A549 (cell line): ENCODE data around the gene RSAD1. TPM values are rescaled to one million over a fixed set of nuclear protein-coding genes. Genes with fewer than 3 reads are reported as not detected.

Experiments used
- ATAC-seq, 2 experiments: fragments of 200-7000 bp in 1 of 2; fragments of >200 bp in 1 of 2; cut with Nextera tagmentation in 1 of 2; cut with Tn5 transposase in 1 of 2; 3 replicates each; pipeline versions ENCODE4 v1.8.0 to v1.9.1; 2018 to 2020; ENCODE audit warnings: mild to moderate bottlenecking in 1 of 2, moderate library complexity in 1 of 2
- CTCF ChIA-PET: fragments of 300-600 bp; sonication (Branson Sonifier 250); formaldehyde crosslinking; extraction: SDS; loops from one replicate; lab custom pipeline; 2021; ENCODE audit warnings: antibody characterized with exemption, inconsistent platforms; lab: Yijun Ruan, JAX
- POLR2A ChIA-PET: fragments of 350-600 bp; formaldehyde crosslinking; extraction: SDS; loops from one replicate; lab custom pipeline; 2021; ENCODE audit warnings: antibody characterized with exemption, inconsistent platforms; lab: Yijun Ruan, JAX
- DNase-seq, 2 experiments: peaks; one replicate each; pipeline versions ENCODE4 v3.0.0 to v3.0.0-alpha.2; 2011 to 2016; ENCODE audit warnings: low read depth in 1 of 2, low spot score in 1 of 2
- FAIRE-seq: peaks from 2 replicates; lab custom pipeline; 2011; peaks lifted over from hg19 to GRCh38; lab: Jason Lieb, UNC
- H3K27ac ChIP-seq, 2 experiments: fragments of >200 bp; sonication (Bioruptor Twin); formaldehyde crosslinking; 3 replicates each; pipeline ENCODE4 v1.5.1; 2016 to 2017
- H3K4me1 ChIP-seq: fragments of >200 bp; sonication (Bioruptor Twin); formaldehyde crosslinking; 3 replicates; pipeline ENCODE4 v1.6.1; 2016
- H3K4me2 ChIP-seq: fragments of >200 bp; sonication (Bioruptor Twin); formaldehyde crosslinking; 3 replicates; pipeline ENCODE4 v1.6.1; 2016
- H3K4me3 ChIP-seq: fragments of >200 bp; sonication (Bioruptor Twin); formaldehyde crosslinking; 3 replicates; pipeline ENCODE4 v1.5.1; 2016
- H3K9me3 ChIP-seq: fragments of >200 bp; sonication (Bioruptor Twin); formaldehyde crosslinking; 3 replicates; pipeline ENCODE4 v1.6.1; 2016
- BHLHE40 ChIP-seq: IDR thresholded peaks from 2 replicates; pipeline ENCODE4 v1.6.1; 2012; ENCODE audit warnings: low read depth, low read length, inconsistent platforms
- CEBPB ChIP-seq, 2 experiments: fragments of >200 bp in 1 of 2; sonication (Bioruptor Twin) in 1 of 2; formaldehyde crosslinking in 1 of 2; IDR thresholded peaks; 2 replicates each; pipeline ENCODE4 v1.6.1; 2012 to 2016
- CHD2 ChIP-seq: fragments of 150-350 bp; IDR thresholded peaks from 2 replicates; pipeline ENCODE4 v1.6.1; 2014; ENCODE audit warnings: low read length; ENCODE audit not compliant: partially characterized antibody
- ELK1 ChIP-seq: fragments of 150-350 bp; IDR thresholded peaks from 2 replicates; pipeline ENCODE4 v1.6.1; 2014; ENCODE audit warnings: low read depth, mild to moderate bottlenecking, low read length
- ESRRA ChIP-seq: fragments of 150-350 bp; IDR thresholded peaks from 2 replicates; pipeline ENCODE4 v1.6.1; 2014; ENCODE audit warnings: mild to moderate bottlenecking, low read length, borderline replicate concordance
- FOSB ChIP-seq: fragments of 250-450 bp; sonication (Bioruptor Pico); IDR thresholded peaks from 2 replicates; pipeline ENCODE4 v1.5.0; 2020; ENCODE audit warnings: mild to moderate bottlenecking, moderate library complexity
- FOSL2 ChIP-seq, 2 experiments: fragments of 450-650 bp in 1 of 2; fragments of >200 bp in 1 of 2; sonication (Bioruptor Twin) in 1 of 2; formaldehyde crosslinking; IDR thresholded peaks; 2 replicates each; pipeline versions ENCODE4 v1.5.0 to v1.6.1; 2016 to 2020; ENCODE audit warnings: mild to moderate bottlenecking in 1 of 2, moderate library complexity in 1 of 2
- HEYL ChIP-seq: fragments of 250-450 bp; sonication (Bioruptor Pico); IDR thresholded peaks from 2 replicates; pipeline ENCODE4 v1.8.0; 2021; ENCODE audit warnings: mild to moderate bottlenecking, moderate library complexity
- HOXB13 ChIP-seq: fragments of 250-450 bp; sonication (Bioruptor Pico); IDR thresholded peaks from 2 replicates; pipeline ENCODE4 v1.5.0; 2020; ENCODE audit warnings: low read depth, mild to moderate bottlenecking, moderate library complexity
- JUN ChIP-seq, 2 experiments: fragments of >200 bp; sonication (Bioruptor Twin); formaldehyde crosslinking; IDR thresholded peaks; 2 replicates in 1 of 2; 3 replicates in 1 of 2; pipeline ENCODE4 v1.6.1; 2016 to 2017
- MAFK ChIP-seq: fragments of 450-650 bp; IDR thresholded peaks from 2 replicates; pipeline ENCODE4 v1.6.1; 2014; ENCODE audit not compliant: partially characterized antibody
- MAZ ChIP-seq: fragments of 150-350 bp; IDR thresholded peaks from 2 replicates; pipeline ENCODE4 v1.6.1; 2014; ENCODE audit warnings: antibody characterized with exemption, low read depth, low read length, borderline replicate concordance
- MYC ChIP-seq: IDR thresholded peaks from 2 replicates; pipeline ENCODE4 v1.6.1; 2012; ENCODE audit warnings: mild to moderate bottlenecking, inconsistent platforms, low read length, improper control_type of control experiment, borderline replicate concordance
- NFE2L2 ChIP-seq: fragments of 150-350 bp; conservative IDR thresholded peaks from 2 replicates; pipeline ENCODE4 v1.6.1; 2014; ENCODE audit warnings: low read length
- NPAS2 ChIP-seq: fragments of 250-450 bp; sonication (Bioruptor Pico); IDR thresholded peaks from 2 replicates; pipeline ENCODE4 v1.8.0; 2022; ENCODE audit warnings: mild to moderate bottlenecking, moderate library complexity, borderline replicate concordance
- NR3C1 ChIP-seq: fragments of >200 bp; sonication (Bioruptor Twin); formaldehyde crosslinking; IDR thresholded peaks from 3 replicates; pipeline ENCODE4 v1.6.1; 2017
- PHF8 ChIP-seq: fragments of 200-600 bp; sonication (generic); IDR thresholded peaks from 2 replicates; pipeline ENCODE4 v1.6.1; 2016; ENCODE audit warnings: low read depth, mild to moderate bottlenecking, antibody characterized with exemption, moderate library complexity, borderline replicate concordance
- POLR2AphosphoS2 ChIP-seq: conservative IDR thresholded peaks from 2 replicates; pipeline ENCODE4 v1.6.1; 2012; ENCODE audit warnings: low read length, improper control_type of control experiment, inconsistent platforms
- RAD21 ChIP-seq, 2 experiments: fragments of >200 bp in 1 of 2; sonication (Bioruptor Twin) in 1 of 2; formaldehyde crosslinking in 1 of 2; IDR thresholded peaks in 1 of 2; conservative IDR thresholded peaks in 1 of 2; 2 replicates in 1 of 2; 3 replicates in 1 of 2; pipeline ENCODE4 v1.6.1; 2012 to 2018; ENCODE audit warnings: inconsistent platforms in 1 of 2
- RCOR1 ChIP-seq: fragments of 150-350 bp; IDR thresholded peaks from 2 replicates; pipeline ENCODE4 v1.6.1; 2014; ENCODE audit warnings: antibody characterized with exemption, low read length, low read depth
- RFX5 ChIP-seq: fragments of 450-650 bp; IDR thresholded peaks from 2 replicates; pipeline ENCODE4 v1.7.1; 2014; ENCODE audit warnings: antibody characterized with exemption, mild to moderate bottlenecking, moderate library complexity
- SMC3 ChIP-seq: fragments of >200 bp; sonication (Bioruptor Twin); formaldehyde crosslinking; IDR thresholded peaks from 3 replicates; pipeline ENCODE4 v1.6.1; 2018; ENCODE audit warnings: inconsistent platforms
- ZFP36 ChIP-seq: fragments of 450-650 bp; IDR thresholded peaks from 2 replicates; pipeline ENCODE4 v1.6.1; 2014; ENCODE audit warnings: borderline replicate concordance; ENCODE audit not compliant: partially characterized antibody
- WGBS: methylation state at CpG from one replicate; pipeline ENCODE4 v1.1.6; 2017; ENCODE audit errors: missing lambda C conversion rate; 5-methylcytosine and 5-hydroxymethylcytosine counted together
- polyA plus RNA-seq, 4 experiments: library from polyadenylated mRNA; depleted of rRNA in 3 of 4; stranded (reverse); fragments of >200 nt; fragmentation: RNase III in 1 of 4; extraction: RNeasy Plus Mini Kit Qiagen cat#74134 plus additional on column Dnase treatment in 1 of 4; gene quantifications; 2 replicates in 3 of 4; 3 replicates in 1 of 4; pipeline ENCODE4 v1.2.3, GENCODE V29; 2011 to 2017
- TF ChIP-seq, protein P1 (sequence below): fragments of >200 bp; sonication (Bioruptor Twin); formaldehyde crosslinking; IDR thresholded peaks from 3 replicates; pipeline ENCODE4 v1.5.1; 2016
- TF ChIP-seq, protein P2 (sequence below): IDR thresholded peaks from 2 replicates; pipeline ENCODE4 v1.6.1; 2012
- TF ChIP-seq, protein P3 (sequence below): fragments of 450-650 bp; IDR thresholded peaks from 2 replicates; pipeline ENCODE4 v1.6.1; 2014; ENCODE audit warnings: antibody characterized with exemption

The RSAD1 gene
- polyA plus RNA-seq, 2 of the 4 experiments (the other 2 are of a cell fraction), result 38.2 to 42.0 TPM

DNA sequence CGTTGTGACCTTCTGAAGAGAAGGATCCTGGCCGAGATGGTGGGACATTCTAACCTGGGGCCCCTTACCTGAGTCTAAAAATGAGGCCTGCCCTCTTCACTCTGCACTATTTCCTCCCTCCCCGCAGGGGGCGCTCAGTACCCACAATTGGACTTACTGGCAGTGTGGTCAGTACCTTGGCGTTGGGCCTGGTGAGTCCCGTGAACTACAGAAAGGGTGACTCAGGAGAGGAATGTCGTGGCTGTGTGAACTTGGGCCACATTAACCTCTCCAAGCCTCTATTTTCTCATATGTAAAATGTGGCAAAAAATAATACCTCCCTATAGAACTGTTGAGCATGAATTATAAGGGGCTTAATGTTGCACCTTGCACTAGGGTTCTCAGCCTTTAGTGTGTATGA lies 3.9 kb downstream of the RSAD1 start:
- H3K9me3 ChIP-seq, result no peaks in the 10 kb centered on the region
- FAIRE-seq (peak; percentile 94), ATAC-seq (peak; percentile 51 to 68), DNase-seq (peak; percentile 94 to 96)
- H3K4me1 ChIP-seq, result peaks cover 31% of the 10 kb centered on the region
- peak overlapping the region; percentile 63 for H3K4me2 ChIP-seq
- TF ChIP-seq NFE2L2 (no peak), POLR2AphosphoS2 (no peak), RAD21 (conservative IDR thresholded peaks at IDR 0.05 in 1 of 2, IDR thresholded peaks at IDR 0.05 in 1 of 2) (peak; percentile 97 to 98), ELK1 (no peak), RCOR1 (no peak; the same call in 1 of the 2 replicates), HOXB13 (no peak), MAZ (no peak), PHF8 (no peak), ESRRA (0 out of 2 replicates have a peak, but pooled peaks have one; percentile 38), RFX5 (no peak), NR3C1 (no peak), JUN (IDR thresholded peaks at IDR 0.05) (peak in 1 of 2 experiments; percentile 35; a peak in 1 of 5 replicates), SMC3 (peak; percentile 87), HEYL (CRISPR knock-in tag) (no peak), BHLHE40 (peak; percentile 82), MYC (peak; percentile 42; the same call in 1 of the 2 replicates), NPAS2 (CRISPR knock-in tag) (no peak), FOSL2 (IDR thresholded peaks at IDR 0.05) (no peak), FOSL2 (CRISPR knock-in tag; IDR thresholded peaks at IDR 0.05) (peak; percentile 86)
- TF ChIP-seq, protein P1, sequence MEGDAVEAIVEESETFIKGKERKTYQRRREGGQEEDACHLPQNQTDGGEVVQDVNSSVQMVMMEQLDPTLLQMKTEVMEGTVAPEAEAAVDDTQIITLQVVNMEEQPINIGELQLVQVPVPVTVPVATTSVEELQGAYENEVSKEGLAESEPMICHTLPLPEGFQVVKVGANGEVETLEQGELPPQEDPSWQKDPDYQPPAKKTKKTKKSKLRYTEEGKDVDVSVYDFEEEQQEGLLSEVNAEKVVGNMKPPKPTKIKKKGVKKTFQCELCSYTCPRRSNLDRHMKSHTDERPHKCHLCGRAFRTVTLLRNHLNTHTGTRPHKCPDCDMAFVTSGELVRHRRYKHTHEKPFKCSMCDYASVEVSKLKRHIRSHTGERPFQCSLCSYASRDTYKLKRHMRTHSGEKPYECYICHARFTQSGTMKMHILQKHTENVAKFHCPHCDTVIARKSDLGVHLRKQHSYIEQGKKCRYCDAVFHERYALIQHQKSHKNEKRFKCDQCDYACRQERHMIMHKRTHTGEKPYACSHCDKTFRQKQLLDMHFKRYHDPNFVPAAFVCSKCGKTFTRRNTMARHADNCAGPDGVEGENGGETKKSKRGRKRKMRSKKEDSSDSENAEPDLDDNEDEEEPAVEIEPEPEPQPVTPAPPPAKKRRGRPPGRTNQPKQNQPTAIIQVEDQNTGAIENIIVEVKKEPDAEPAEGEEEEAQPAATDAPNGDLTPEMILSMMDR, result peak; percentile 96
- TF ChIP-seq, protein P2, sequence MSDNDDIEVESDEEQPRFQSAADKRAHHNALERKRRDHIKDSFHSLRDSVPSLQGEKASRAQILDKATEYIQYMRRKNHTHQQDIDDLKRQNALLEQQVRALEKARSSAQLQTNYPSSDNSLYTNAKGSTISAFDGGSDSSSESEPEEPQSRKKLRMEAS, result peak; percentile 78
- ChIA-PET CTCF (interaction anchor here (0.5 to 5.0 kb wide), 53 partner anchors 10 to 666 kb away, joined by 3 to 119 read pairs (median 5); partner anchors contain the start of genes ACSF2, EPN3 and SPATA20), POLR2A (interaction anchor here (0.8 kb wide), 1 partner anchor 156 kb away, joined by 3 read pairs; no protein-coding TSS in a partner anchor)
- under 1% methylated on average over 7 of the region's 7 CpGs for WGBS
- no peak overlapping the region for H3K4me3 ChIP-seq
- H3K27ac ChIP-seq, result peak overlapping the region; percentile 65 to 85

DNA sequence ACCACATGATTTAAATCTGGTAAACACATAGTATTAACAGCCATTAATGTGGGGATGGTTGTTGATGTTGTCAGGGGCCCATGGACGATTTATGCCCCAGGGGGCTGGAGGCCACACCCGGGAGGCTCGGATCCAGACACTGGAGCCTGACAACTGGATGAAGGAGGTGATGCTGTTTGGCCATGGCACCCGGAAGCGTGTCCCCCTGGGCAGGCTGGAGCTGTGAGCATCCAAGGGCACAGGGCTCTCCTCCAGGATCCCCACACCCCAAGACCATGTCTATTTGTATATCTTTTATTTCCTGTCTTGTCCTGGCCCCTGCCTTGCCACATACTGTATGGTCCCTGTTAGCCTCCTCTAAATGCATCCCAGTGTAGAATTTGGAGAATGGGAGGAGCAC lies 4.6 kb downstream of the RSAD1 start:
- no peak for FAIRE-seq
- no peak for TF ChIP-seq CHD2
- no peak for TF ChIP-seq FOSL2 (IDR thresholded peaks at IDR 0.05)
- TF ChIP-seq FOSL2 (CRISPR knock-in tag; IDR thresholded peaks at IDR 0.05), result no peak
- TF ChIP-seq RAD21 (conservative IDR thresholded peaks at IDR 0.05 in 1 of 2, IDR thresholded peaks at IDR 0.05 in 1 of 2), result no peak
- TF ChIP-seq, protein P3, sequence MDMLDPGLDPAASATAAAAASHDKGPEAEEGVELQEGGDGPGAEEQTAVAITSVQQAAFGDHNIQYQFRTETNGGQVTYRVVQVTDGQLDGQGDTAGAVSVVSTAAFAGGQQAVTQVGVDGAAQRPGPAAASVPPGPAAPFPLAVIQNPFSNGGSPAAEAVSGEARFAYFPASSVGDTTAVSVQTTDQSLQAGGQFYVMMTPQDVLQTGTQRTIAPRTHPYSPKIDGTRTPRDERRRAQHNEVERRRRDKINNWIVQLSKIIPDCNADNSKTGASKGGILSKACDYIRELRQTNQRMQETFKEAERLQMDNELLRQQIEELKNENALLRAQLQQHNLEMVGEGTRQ, result no peak
- no peak for TF ChIP-seq HOXB13
- TF ChIP-seq, protein P1, result no peak
- no peak for TF ChIP-seq ZFP36
- no peak for TF ChIP-seq MAFK
- TF ChIP-seq FOSB (CRISPR knock-in tag), result no peak
- TF ChIP-seq MAZ, result no peak
- TF ChIP-seq CEBPB (IDR thresholded peaks at IDR 0.05), result no peak
- WGBS, result 72% methylated on average over 5 of the region's 5 CpGs
- peaks cover 32% of the 10 kb centered on the region for H3K4me1 ChIP-seq
- no peak for ATAC-seq
- DNase-seq, result no peak
- POLR2A ChIA-PET, result interaction anchor here (0.6 to 1.7 kb wide), 2 partner anchors 48 to 59 kb away, joined by 4 to 5 read pairs; no protein-coding TSS in a partner anchor
- H3K4me3 ChIP-seq, result no peak overlapping the region
- no peaks in the 10 kb centered on the region for H3K9me3 ChIP-seq
- CTCF ChIA-PET, result interaction anchor here (0.5 to 5.0 kb wide), 41 partner anchors 10 to 1046 kb away, joined by 3 to 119 read pairs (median 6); partner anchors contain the start of genes ACSF2 and EPN3
- H3K27ac ChIP-seq, result peak overlapping the region; percentile 65 to 85
- peak overlapping the region; percentile 63; the same call in 1 of the 3 replicates for H3K4me2 ChIP-seq
